Measurements from ENCODE around the gene UGT1A9.
A peak's percentile ranks its signal among the peaks of the same experiment; 100 is the strongest.
"Not testable (repeated sequence)": the region's sequence is repeated elsewhere in the genome, so short reads cannot be mapped to it uniquely, and the experiment has no call there.

The UGT1A9 gene

GRCh38 chr2:233707940-233708644, 36.4 kb downstream of the UGT1A9 start:
- FAIRE-seq: no peak
- no peak for DNase-seq (ENCODE audit: extremely low spot score, insufficient read length, low read depth)

GRCh38 chr2:233708942-233709341, 37.2 kb downstream of the UGT1A9 start:
- no peak for FAIRE-seq
- DNase-seq (ENCODE audit: extremely low spot score, insufficient read length, low read depth): no peak

- FAIRE-seq (peak; percentile 74), DNase-seq (ENCODE audit: extremely low spot score, insufficient read length, low read depth) (peak; percentile 7)
These were observed 39.8 kb downstream of the UGT1A9 start for GRCh38 chr2:233711312-233712008.

GRCh38 chr2:233712611-233713261, 41.0 kb downstream of the UGT1A9 start, which contains the start of gene UGT1A5:
Gene UGT1A5 (plus strand): TSS chr2:233712907. CDS start chr2:233712992, 85 bp downstream.
- DNase-seq (ENCODE audit: extremely low spot score, insufficient read length, low read depth) (no peak), FAIRE-seq (no peak)

GRCh38 chr2:233713262-233713615, 41.5 kb downstream of the UGT1A9 start:
- FAIRE-seq: no peak

GRCh38 chr2:233714121-233714520, 42.4 kb downstream of the UGT1A9 start:
- FAIRE-seq (no peak), DNase-seq (ENCODE audit: extremely low spot score, insufficient read length, low read depth) (no peak)

More at GRCh38 chr2:233713262-233713615, 41.5 kb downstream of the UGT1A9 start:
- no peak for DNase-seq (ENCODE audit: extremely low spot score, insufficient read length, low read depth)

- FAIRE-seq (no peak), DNase-seq (ENCODE audit: extremely low spot score, insufficient read length, low read depth) (no peak)
These were observed 46.9 kb downstream of the UGT1A9 start, which contains the start of gene UGT1A4 for GRCh38 chr2:233718552-233718951. Gene UGT1A4 (plus strand): TSS chr2:233718736. CDS start chr2:233718821, 85 bp downstream.

GRCh38 chr2:233728723-233729301, 57.1 kb downstream of the UGT1A9 start, which contains the start of gene UGT1A3:
Gene UGT1A3 (plus strand): TSS chr2:233729042. CDS start chr2:233729127, 85 bp downstream.
- FAIRE-seq (no peak), DNase-seq (ENCODE audit: extremely low spot score, insufficient read length, low read depth) (no peak)

GRCh38 chr2:233736868-233737653, 65.4 kb downstream of the UGT1A9 start:
- DNase-seq (ENCODE audit: extremely low spot score, insufficient read length, low read depth); FAIRE-seq: not testable (repeated sequence)

- DNase-seq (ENCODE audit: extremely low spot score, insufficient read length, low read depth) (no peak), FAIRE-seq (no peak)
These were observed 69.2 kb downstream of the UGT1A9 start for GRCh38 chr2:233740870-233741269.

GRCh38 chr2:233743464-233744259, 72.0 kb downstream of the UGT1A9 start:
- DNase-seq (ENCODE audit: extremely low spot score, insufficient read length, low read depth): no peak
- FAIRE-seq: no peak

GRCh38 chr2:233745073-233745755, 73.5 kb downstream of the UGT1A9 start:
- DNase-seq (ENCODE audit: extremely low spot score, insufficient read length, low read depth) (no peak), FAIRE-seq (no peak)

GRCh38 chr2:233745838-233746237, 74.1 kb downstream of the UGT1A9 start:
- not testable (repeated sequence) for FAIRE-seq; DNase-seq (ENCODE audit: extremely low spot score, insufficient read length, low read depth)

GRCh38 chr2:233746475-233747282, 75.0 kb downstream of the UGT1A9 start:
- FAIRE-seq: no peak
- no peak for DNase-seq (ENCODE audit: extremely low spot score, insufficient read length, low read depth)

GRCh38 chr2:233747283-233747544, 75.5 kb downstream of the UGT1A9 start:
- no peak for FAIRE-seq
- no peak for DNase-seq (ENCODE audit: extremely low spot score, insufficient read length, low read depth)

GRCh38 chr2:233750689-233751088, 79.0 kb downstream of the UGT1A9 start:
- DNase-seq (ENCODE audit: extremely low spot score, insufficient read length, low read depth); FAIRE-seq: not testable (repeated sequence)

- not testable (repeated sequence) for DNase-seq (ENCODE audit: extremely low spot score, insufficient read length, low read depth); FAIRE-seq
These were observed 79.7 kb downstream of the UGT1A9 start for GRCh38 chr2:233751212-233752009.
